HG02588 (cell line): ENCODE data around the gene PIAS2.

Experiments used
- ATAC-seq: cut with Tn5 transposase; IDR thresholded peaks from one replicate; pipeline ENCODE4 v1.9.1; 2021; ENCODE audit warnings: mild to moderate bottlenecking, moderate library complexity; ENCODE audit not compliant: unreplicated experiment

The PIAS2 gene

DNA sequence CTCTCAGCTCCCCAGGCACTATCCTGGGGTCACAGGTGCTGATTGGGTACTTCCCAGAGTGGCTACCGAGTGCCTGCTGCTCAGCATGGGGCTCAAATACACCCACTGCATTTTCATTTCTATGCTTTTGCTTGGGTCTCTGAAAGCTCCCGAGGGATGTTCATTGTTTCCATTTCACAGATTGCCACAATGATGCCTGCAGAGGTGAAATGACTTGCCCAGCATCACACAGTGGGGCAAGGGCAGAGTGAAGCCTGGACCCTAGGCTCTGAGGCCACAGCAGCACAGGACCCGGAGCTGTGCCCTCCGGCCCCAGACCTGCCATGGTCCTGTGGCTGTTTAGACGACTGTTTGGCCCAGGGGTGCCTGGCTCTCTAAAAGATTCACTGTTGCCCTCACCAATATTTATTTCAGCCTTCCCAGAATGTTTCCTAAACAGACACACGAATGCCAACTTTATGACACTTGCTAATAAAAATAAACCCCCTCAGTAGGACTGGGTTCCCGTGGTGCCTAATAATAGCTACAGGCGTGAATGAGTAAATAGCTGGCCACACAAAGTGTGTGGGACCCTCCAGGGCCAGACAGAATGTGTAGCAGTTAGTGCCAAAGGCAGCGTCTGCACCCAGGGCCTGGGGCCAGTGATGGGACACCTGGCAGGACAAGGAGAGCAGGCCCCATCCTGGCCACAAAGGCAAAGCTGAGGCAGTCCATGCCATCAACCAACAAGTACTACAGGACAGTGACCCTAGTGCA is 149.0 kb downstream of the PIAS2 start:
- ATAC-seq = no peak

DNA sequence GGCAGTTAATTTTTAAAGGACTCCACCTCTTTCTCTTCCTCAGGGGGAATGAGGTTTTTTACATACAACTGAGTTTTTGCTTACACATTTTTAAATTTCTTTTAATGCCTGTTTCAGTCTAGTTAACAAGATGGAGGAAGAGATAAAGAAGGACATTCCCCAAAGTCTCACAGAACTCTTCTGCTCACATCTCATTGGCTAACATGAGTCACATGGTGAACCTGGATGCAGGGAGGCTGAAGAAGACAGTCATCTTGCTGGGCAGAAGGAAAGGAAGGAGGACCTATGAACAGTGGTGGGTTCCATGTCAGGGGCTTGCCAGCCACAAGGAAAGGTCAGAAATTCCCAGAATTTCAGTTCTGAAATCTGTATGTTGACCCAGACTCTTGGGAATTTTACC is 150.1 kb downstream of the PIAS2 start:
- ATAC-seq = no peak

DNA sequence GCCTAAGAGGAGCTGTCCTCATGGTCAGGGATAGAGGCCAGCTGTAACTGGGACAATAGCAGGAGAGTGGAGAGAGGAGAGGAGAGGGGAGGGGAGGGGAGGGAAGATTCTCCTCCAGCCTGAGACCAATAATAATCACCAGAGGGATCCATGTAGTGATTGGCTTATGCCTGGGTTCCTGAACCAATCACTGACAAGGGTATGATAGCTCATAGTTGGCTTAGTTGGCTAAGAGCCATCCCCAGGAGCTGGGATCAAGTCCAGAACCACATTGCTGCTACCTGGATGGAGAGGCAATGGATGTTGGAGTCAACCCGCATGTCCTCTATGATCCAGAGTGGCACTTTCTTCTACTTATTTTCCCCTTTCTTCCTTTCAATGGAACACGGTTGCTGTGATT is 152.7 kb downstream of the PIAS2 start:
- ATAC-seq = no peak

DNA sequence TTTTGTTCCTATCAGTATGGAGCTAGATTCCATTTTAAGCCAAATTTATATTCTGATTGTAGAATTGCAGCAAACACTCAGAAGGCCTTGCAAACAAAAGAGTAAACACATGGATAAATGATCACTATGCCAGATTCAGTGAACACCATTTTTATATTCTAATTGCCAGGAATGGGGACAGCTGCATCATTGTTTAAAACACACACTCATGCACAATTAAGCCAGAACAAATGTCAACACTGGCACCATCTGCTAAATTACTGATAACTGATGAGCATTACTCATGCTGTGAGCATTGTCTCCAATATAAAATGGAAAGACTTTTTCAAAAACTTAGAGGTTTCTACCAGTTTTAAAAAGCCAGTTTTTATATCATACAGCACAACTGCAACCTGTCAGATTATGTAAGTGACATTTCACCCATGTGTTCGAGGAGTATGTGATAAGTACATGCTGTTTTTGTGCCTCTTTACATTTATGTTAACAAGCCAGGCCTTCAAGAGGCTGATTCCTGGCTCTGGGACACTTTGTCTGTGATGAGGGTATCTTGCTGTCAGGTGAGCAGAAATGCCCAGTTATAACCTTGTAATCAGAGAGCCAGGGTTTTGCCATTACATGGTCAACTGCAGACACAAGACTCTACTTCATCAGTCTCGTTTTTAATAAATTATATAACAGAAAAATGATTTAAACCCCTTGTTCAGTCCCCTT is 156.1 kb downstream of the PIAS2 start:
- ATAC-seq = no peak

DNA sequence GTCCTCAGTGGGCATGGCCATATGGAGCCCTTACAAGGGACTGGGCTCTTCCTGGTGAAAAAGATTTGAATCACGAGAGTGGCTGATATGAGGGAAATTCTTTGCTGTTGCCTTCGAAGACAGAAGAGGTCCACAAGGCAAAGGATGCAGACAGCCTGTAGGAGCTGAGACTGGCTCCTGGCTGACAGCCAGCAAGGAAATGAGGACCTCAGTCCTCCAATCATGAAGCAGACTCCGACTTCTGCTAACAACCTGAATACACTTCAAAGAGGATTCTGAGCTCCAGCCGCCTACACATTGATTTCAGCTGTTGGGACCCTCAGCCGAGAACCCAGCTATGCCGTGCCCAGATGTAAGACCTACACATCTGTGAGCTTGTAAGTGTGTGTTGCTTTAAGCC is 157.4 kb downstream of the PIAS2 start:
- no peak for ATAC-seq

DNA sequence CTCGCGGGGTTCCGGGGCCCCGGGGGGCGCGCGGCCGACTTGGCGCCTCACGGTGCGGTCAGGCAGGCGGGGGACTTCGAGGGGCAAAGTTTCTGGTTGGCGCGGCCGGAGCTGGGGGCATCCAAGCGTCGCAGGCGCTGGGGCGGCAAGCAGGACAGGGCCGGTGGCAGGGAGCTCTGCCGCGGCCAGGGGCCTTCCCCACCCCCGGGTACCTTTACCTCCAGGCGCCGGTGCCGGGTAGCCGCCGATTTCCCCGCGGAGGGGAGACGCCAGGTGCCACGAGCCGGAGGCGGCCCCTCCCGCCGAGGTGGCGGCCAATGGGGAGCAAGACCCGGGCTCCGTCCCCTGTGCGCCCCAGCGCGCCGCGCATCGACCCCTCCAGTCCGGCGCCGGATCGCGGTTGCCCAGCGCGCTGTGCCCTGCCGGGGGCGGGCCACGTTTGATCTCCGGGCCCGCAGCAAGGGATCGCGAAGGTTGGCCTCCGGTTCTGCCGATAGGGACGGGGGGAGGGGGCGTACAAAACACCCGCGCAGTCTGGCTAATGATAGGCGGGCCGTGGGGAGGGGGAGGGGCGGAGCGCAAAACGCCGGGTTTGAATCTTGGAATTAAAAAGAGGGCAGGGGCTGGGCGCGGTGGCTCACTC is 160.6 kb downstream of the PIAS2 start, which contains the start of gene ST8SIA5:
ST8SIA5 (minus strand) TSS at position 495 of the 643 bp plus-strand sequence. CDS start 545 bp downstream, outside the sequence.
- ATAC-seq = no peak

DNA sequence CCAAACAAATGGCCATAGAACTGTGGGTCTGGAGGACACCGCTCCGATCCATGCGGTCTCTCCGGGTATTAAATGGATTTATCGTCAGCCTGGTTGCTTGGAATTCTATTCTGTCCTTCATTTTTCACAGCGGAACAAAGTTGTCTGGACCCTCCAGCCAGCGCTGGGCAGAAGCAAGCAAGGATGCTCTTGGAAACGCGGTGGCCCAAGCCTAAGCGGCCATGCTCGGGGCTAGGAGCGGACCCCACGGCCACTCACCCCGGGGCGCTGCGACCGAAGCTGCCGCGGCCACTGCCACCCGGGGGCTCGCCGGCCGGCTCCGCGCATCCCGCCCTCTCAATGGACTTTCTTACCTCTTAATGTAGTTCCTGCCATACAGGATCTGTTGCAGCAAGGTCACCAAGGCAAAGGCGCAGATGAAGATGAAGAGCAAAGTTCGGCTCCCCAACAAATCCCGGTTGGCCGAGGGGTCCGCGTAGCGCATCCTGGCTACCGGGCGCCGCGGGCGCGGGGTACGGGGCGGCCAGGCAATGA is 161.2 kb downstream of the PIAS2 start:
- no peak for ATAC-seq

DNA sequence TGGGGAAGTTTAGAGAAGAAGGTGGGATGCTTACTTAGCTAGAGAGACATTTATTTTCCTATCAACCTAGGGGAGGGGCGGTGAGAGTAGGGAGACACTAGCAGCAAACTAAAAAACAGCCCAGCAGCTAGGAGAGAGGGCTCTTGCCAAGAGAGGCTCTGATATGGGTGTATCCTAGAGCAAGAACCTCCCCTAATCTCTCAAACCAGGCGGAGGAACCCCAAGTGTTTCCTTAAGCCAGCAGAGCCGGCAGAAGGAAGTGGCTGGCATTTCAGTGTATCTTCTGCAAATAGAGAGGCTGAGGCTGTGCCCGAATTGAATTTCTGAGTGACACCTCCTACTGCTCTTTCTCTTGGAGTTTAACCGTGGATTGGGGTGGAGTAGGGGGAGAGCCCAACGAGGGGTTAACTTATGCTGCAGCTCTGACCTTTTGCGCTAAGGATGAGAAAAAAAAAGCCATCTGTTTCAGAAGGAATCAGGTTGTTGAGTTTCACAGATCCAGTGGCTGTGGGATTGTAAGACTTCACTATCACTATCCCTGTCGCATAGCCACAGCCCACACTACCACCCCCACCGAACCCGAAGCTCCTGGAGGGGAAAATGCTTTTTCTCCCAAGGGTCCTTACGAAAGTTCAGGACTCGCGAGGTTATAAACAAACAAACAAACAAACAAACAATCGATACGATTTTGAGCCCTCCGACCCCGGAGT is 161.8 kb downstream of the PIAS2 start:
- no peak for ATAC-seq

DNA sequence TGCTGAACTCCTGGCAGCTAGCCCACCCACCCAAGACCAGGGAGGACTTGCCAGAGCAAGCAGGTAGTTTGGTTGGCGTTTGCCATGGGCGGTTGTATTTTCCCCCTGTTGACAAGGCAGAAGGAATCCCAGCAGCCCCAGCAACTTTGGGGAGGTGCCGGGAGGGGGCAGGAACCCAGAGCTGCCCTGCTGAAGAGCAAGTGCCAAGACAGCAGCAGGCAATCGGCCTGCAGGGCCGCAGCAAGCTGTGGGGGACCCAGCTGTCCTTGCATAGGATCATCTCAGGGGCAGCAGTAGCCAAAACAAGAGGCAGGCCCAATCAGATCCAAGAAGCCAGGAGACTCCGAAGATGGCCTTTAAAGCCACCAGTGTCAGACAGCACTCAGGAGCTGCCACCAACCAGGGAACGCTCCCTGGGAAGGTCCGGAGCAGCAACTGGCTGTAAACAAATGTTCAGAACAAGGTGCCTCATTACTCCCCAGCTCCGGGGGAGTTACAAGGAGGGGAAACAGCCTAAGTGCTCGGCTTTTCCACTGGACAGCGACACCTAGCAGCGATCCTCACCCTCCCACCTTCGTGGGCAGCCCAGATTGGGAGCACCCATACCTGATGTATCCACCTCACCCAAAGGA is 162.5 kb downstream of the PIAS2 start:
- ATAC-seq = no peak

DNA sequence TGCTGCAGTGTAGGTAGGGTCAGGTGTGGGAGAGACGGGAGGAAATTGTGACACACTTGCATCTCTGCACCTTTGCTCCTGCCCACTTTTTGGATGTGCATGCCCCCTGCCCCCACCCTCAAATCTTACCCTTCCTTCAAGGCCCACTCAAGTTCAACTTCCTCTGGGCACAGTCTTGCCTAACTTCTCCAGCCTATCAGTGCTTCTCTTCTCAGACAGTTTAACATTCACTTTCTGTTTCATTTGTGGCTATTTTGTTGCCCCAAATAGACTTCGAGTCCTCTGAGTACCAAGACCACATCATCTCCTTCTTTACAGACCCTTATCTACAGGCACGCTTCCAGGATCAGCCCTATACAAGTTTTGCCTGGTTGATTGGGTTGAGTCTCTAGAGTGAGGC is 163.1 kb downstream of the PIAS2 start:
- ATAC-seq = no peak
